ENCODE measurements around the gene GLI1. TPM values are rescaled to one million over a fixed set of nuclear protein-coding genes. Genes with fewer than 3 reads are reported as not detected.
"Not testable (repeated sequence)": the region's sequence is repeated elsewhere in the genome, so short reads cannot be mapped to it uniquely, and the experiment has no call there.

GLI1 gene
- total and polyA plus RNA-seq, 4 donors, result 2.6 to 9.2 (median 7.0) TPM

GRCh38 chr12:57507796-57508195 lies 48.2 kb downstream of the GLI1 start:
- not testable (repeated sequence) for H3K27me3 ChIP-seq (ENCODE audit: control insufficient read depth, insufficient read depth, low read length)
- H3K36me3 ChIP-seq (ENCODE audit: control insufficient read depth, insufficient read depth, low read length), result peaks cover 82% of the 10 kb centered on the region
- WGBS (ENCODE audit: insufficient coverage), result 95% methylated on average over 4 of the region's 28 CpGs

GRCh38 chr12:57511161-57511560 lies 51.6 kb downstream of the GLI1 start:
- WGBS (ENCODE audit: insufficient coverage), result 93% methylated on average over 4 of the region's 4 CpGs
- Histone ChIP-seq H3K27ac (ENCODE audit: low read depth, low read length) (no peak overlapping the region), H3K36me3 (ENCODE audit: control insufficient read depth, insufficient read depth, low read length) (peaks cover 78% of the 10 kb centered on the region), H3K27me3 (ENCODE audit: control insufficient read depth, insufficient read depth, low read length) (no peaks in the 10 kb centered on the region), H3K4me1 (ENCODE audit: control insufficient read depth, insufficient read depth, low read length) (no peaks in the 10 kb centered on the region), H3K9me3 (ENCODE audit: control insufficient read depth, insufficient read depth, low read length) (no peaks in the 10 kb centered on the region), H3K4me3 (ENCODE audit: low read depth, low read length) (no peak overlapping the region)
- no peak for DNase-seq (ENCODE audit: low read depth in 4 of 6, low spot score in 6 of 6)

More at GRCh38 chr12:57507796-57508195, 48.2 kb downstream of the GLI1 start:
- not testable (repeated sequence) for H3K4me3 ChIP-seq (ENCODE audit: low read depth, low read length); DNase-seq (ENCODE audit: low read depth in 4 of 6, low spot score in 6 of 6); H3K27ac ChIP-seq (ENCODE audit: low read depth, low read length); H3K4me1 ChIP-seq (ENCODE audit: control insufficient read depth, insufficient read depth, low read length); H3K9me3 ChIP-seq (ENCODE audit: control insufficient read depth, insufficient read depth, low read length)

GRCh38 chr12:57511588-57512325 lies 52.2 kb downstream of the GLI1 start:
- H3K4me1 ChIP-seq (ENCODE audit: control insufficient read depth, insufficient read depth, low read length), result no peaks in the 10 kb centered on the region
- no CpG with 5 or more reads among the region's 7 CpGs for WGBS (ENCODE audit: insufficient coverage)
- H3K36me3 ChIP-seq (ENCODE audit: control insufficient read depth, insufficient read depth, low read length), result peaks cover 81% of the 10 kb centered on the region
- H3K9me3 ChIP-seq (ENCODE audit: control insufficient read depth, insufficient read depth, low read length), result no peaks in the 10 kb centered on the region
- H3K27me3 ChIP-seq (ENCODE audit: control insufficient read depth, insufficient read depth, low read length), result no peaks in the 10 kb centered on the region
- H3K4me3 ChIP-seq (ENCODE audit: low read depth, low read length), result no peak overlapping the region
- no peak for DNase-seq (ENCODE audit: low read depth in 4 of 6, low spot score in 6 of 6)
- no peak overlapping the region for H3K27ac ChIP-seq (ENCODE audit: low read depth, low read length)

- no peak overlapping the region for H3K4me3 ChIP-seq (ENCODE audit: low read depth, low read length)
- no peaks in the 10 kb centered on the region for H3K27me3 ChIP-seq (ENCODE audit: control insufficient read depth, insufficient read depth, low read length)
- no peak overlapping the region for H3K27ac ChIP-seq (ENCODE audit: low read depth, low read length)
- no peaks in the 10 kb centered on the region for H3K4me1 ChIP-seq (ENCODE audit: control insufficient read depth, insufficient read depth, low read length)
- DNase-seq (ENCODE audit: low read depth in 4 of 6, low spot score in 6 of 6), result no peak
- no peaks in the 10 kb centered on the region for H3K9me3 ChIP-seq (ENCODE audit: control insufficient read depth, insufficient read depth, low read length)
- 91% methylated on average over 6 of the region's 6 CpGs for WGBS (ENCODE audit: insufficient coverage)
- H3K36me3 ChIP-seq (ENCODE audit: control insufficient read depth, insufficient read depth, low read length), result peaks cover 86% of the 10 kb centered on the region
Measured at GRCh38 chr12:57512665-57513064, 53.1 kb downstream of the GLI1 start.

GRCh38 chr12:57513266-57513665 lies 53.7 kb downstream of the GLI1 start:
- Histone ChIP-seq H3K4me3 (ENCODE audit: low read depth, low read length) (no peak overlapping the region), H3K27ac (ENCODE audit: low read depth, low read length) (no peak overlapping the region), H3K36me3 (ENCODE audit: control insufficient read depth, insufficient read depth, low read length) (peaks cover 85% of the 10 kb centered on the region), H3K9me3 (ENCODE audit: control insufficient read depth, insufficient read depth, low read length) (no peaks in the 10 kb centered on the region), H3K4me1 (ENCODE audit: control insufficient read depth, insufficient read depth, low read length) (no peaks in the 10 kb centered on the region), H3K27me3 (ENCODE audit: control insufficient read depth, insufficient read depth, low read length) (no peaks in the 10 kb centered on the region)
- DNase-seq (ENCODE audit: low read depth in 4 of 6, low spot score in 6 of 6), result no peak
- no CpG with 5 or more reads among the region's 5 CpGs for WGBS (ENCODE audit: insufficient coverage)

- not testable (repeated sequence) for H3K27ac ChIP-seq (ENCODE audit: low read depth, low read length); H3K4me1 ChIP-seq (ENCODE audit: control insufficient read depth, insufficient read depth, low read length); H3K27me3 ChIP-seq (ENCODE audit: control insufficient read depth, insufficient read depth, low read length); DNase-seq (ENCODE audit: low read depth in 4 of 6, low spot score in 6 of 6); H3K4me3 ChIP-seq (ENCODE audit: low read depth, low read length); H3K9me3 ChIP-seq (ENCODE audit: control insufficient read depth, insufficient read depth, low read length)
- H3K36me3 ChIP-seq (ENCODE audit: control insufficient read depth, insufficient read depth, low read length), result peaks cover 85% of the 10 kb centered on the region
- WGBS (ENCODE audit: insufficient coverage), result 100% methylated on average over 5 of the region's 6 CpGs
Measured at GRCh38 chr12:57513677-57514076, 54.1 kb downstream of the GLI1 start.

- H3K4me3 ChIP-seq (ENCODE audit: low read depth, low read length); DNase-seq (ENCODE audit: low read depth in 4 of 6, low spot score in 6 of 6); H3K9me3 ChIP-seq (ENCODE audit: control insufficient read depth, insufficient read depth, low read length); H3K27ac ChIP-seq (ENCODE audit: low read depth, low read length); H3K27me3 ChIP-seq (ENCODE audit: control insufficient read depth, insufficient read depth, low read length); H3K4me1 ChIP-seq (ENCODE audit: control insufficient read depth, insufficient read depth, low read length): not testable (repeated sequence)
- H3K36me3 ChIP-seq (ENCODE audit: control insufficient read depth, insufficient read depth, low read length), result peaks cover 80% of the 10 kb centered on the region
- WGBS (ENCODE audit: insufficient coverage), result 95% methylated on average over 9 of the region's 9 CpGs
Measured at GRCh38 chr12:57514246-57514645, 54.7 kb downstream of the GLI1 start.

- 97% methylated on average over 6 of the region's 9 CpGs for WGBS (ENCODE audit: insufficient coverage)
- no peak for DNase-seq (ENCODE audit: low read depth in 4 of 6, low spot score in 6 of 6)
- peaks cover 76% of the 10 kb centered on the region for H3K36me3 ChIP-seq (ENCODE audit: control insufficient read depth, insufficient read depth, low read length)
- H3K27ac ChIP-seq (ENCODE audit: low read depth, low read length), result no peak overlapping the region
- peaks cover 14% of the 10 kb centered on the region for H3K4me1 ChIP-seq (ENCODE audit: control insufficient read depth, insufficient read depth, low read length)
- no peaks in the 10 kb centered on the region for H3K27me3 ChIP-seq (ENCODE audit: control insufficient read depth, insufficient read depth, low read length)
- H3K9me3 ChIP-seq (ENCODE audit: control insufficient read depth, insufficient read depth, low read length), result no peaks in the 10 kb centered on the region
- H3K4me3 ChIP-seq (ENCODE audit: low read depth, low read length), result no peak overlapping the region
Measured at GRCh38 chr12:57514720-57515407, 55.3 kb downstream of the GLI1 start.

GRCh38 chr12:57515408-57515933 lies 55.9 kb downstream of the GLI1 start:
- 100% methylated on average over 1 of the region's 3 CpGs for WGBS (ENCODE audit: insufficient coverage)
- no peak overlapping the region for H3K4me3 ChIP-seq (ENCODE audit: low read depth, low read length)
- peaks cover 70% of the 10 kb centered on the region for H3K36me3 ChIP-seq (ENCODE audit: control insufficient read depth, insufficient read depth, low read length)

More at GRCh38 chr12:57515408-57515933, 55.9 kb downstream of the GLI1 start:
- H3K27me3 ChIP-seq (ENCODE audit: control insufficient read depth, insufficient read depth, low read length), result no peaks in the 10 kb centered on the region
- H3K27ac ChIP-seq (ENCODE audit: low read depth, low read length), result no peak overlapping the region
- peaks cover 17% of the 10 kb centered on the region for H3K4me1 ChIP-seq (ENCODE audit: control insufficient read depth, insufficient read depth, low read length)
- no peak for DNase-seq (ENCODE audit: low read depth in 4 of 6, low spot score in 6 of 6)
- H3K9me3 ChIP-seq (ENCODE audit: control insufficient read depth, insufficient read depth, low read length), result no peaks in the 10 kb centered on the region
